Muscle layer of colon (tissue), 2 donors: ENCODE measurements around the gene SNAI3.

Experiments
- H3K27ac ChIP-seq: one replicate; pipeline ENCODE4 v1.7.0; 2013; ENCODE audit warnings: low read depth, mild to moderate bottlenecking, low read length, moderate library complexity
- H3K27me3 ChIP-seq, 2 donors: one replicate each; pipeline ENCODE4 v1.7.0; 2013; ENCODE audit warnings: low read length in 2 of 2, mild to moderate bottlenecking in 2 of 2; ENCODE audit not compliant: insufficient read depth in 2 of 2, control insufficient read depth in 1 of 2
- H3K36me3 ChIP-seq: one replicate; pipeline ENCODE4 v1.7.0; 2013; ENCODE audit warnings: mild to moderate bottlenecking, low read length; ENCODE audit not compliant: insufficient read depth
- H3K4me1 ChIP-seq: one replicate; pipeline ENCODE4 v1.7.0; 2013; ENCODE audit warnings: mild to moderate bottlenecking, low read length; ENCODE audit not compliant: insufficient read depth
- H3K4me3 ChIP-seq, 2 donors: one replicate each; pipeline ENCODE4 v1.7.0; 2013; ENCODE audit warnings: low read length in 2 of 2, low read depth in 1 of 2, mild to moderate bottlenecking in 1 of 2, moderate library complexity in 1 of 2
- H3K9ac ChIP-seq: one replicate; pipeline ENCODE4 v1.7.0; 2013; ENCODE audit warnings: low read length
- H3K9me3 ChIP-seq: one replicate; pipeline ENCODE4 v1.7.0; 2013; ENCODE audit warnings: mild to moderate bottlenecking, low read length
- donor health status: abdominal sarcoma.
- donor health status: Adenocarcinoma of cecum.

The SNAI3 gene

GRCh38 chr16:88631920-88632586 lies 54.3 kb downstream of the SNAI3 start:
- Histone ChIP-seq H3K9me3 (no peaks in the 10 kb centered on the region), H3K27ac (no peak overlapping the region), H3K36me3 (peaks cover 17% of the 10 kb centered on the region)

GRCh38 chr16:88631384-88631783 lies 54.9 kb downstream of the SNAI3 start:
- Histone ChIP-seq H3K9ac (no peak overlapping the region), H3K27me3 (peaks cover 0 to 27% of the 10 kb centered on the region in 2 donors), H3K27ac (no peak overlapping the region), H3K4me1 (no peaks in the 10 kb centered on the region), H3K36me3 (peaks cover 19% of the 10 kb centered on the region), H3K9me3 (no peaks in the 10 kb centered on the region), H3K4me3 (no peak overlapping the region)

More at GRCh38 chr16:88631920-88632586, 54.3 kb downstream of the SNAI3 start:
- no peak overlapping the region for H3K9ac ChIP-seq
- peaks cover 0 to 28% of the 10 kb centered on the region in 2 donors for H3K27me3 ChIP-seq
- H3K4me1 ChIP-seq, result no peaks in the 10 kb centered on the region
- no peak overlapping the region for H3K4me3 ChIP-seq

- H3K36me3 ChIP-seq, result peaks cover 22% of the 10 kb centered on the region
- no peak overlapping the region for H3K9ac ChIP-seq
- no peak overlapping the region for H3K27ac ChIP-seq
- H3K27me3 ChIP-seq, result peaks cover 0 to 22% of the 10 kb centered on the region in 2 donors
- H3K4me3 ChIP-seq, result no peak overlapping the region
- no peaks in the 10 kb centered on the region for H3K9me3 ChIP-seq
- H3K4me1 ChIP-seq, result no peaks in the 10 kb centered on the region
These were observed 55.4 kb downstream of the SNAI3 start for GRCh38 chr16:88630941-88631340.

GRCh38 chr16:88630433-88630832 lies 55.9 kb downstream of the SNAI3 start:
- Histone ChIP-seq H3K9ac (no peak overlapping the region), H3K27me3 (peaks cover 0 to 17% of the 10 kb centered on the region in 2 donors), H3K27ac (no peak overlapping the region), H3K9me3 (no peaks in the 10 kb centered on the region), H3K4me1 (no peaks in the 10 kb centered on the region), H3K36me3 (peaks cover 23% of the 10 kb centered on the region), H3K4me3 (no peak overlapping the region)

- peaks cover 29% of the 10 kb centered on the region for H3K36me3 ChIP-seq
- H3K4me3 ChIP-seq, result no peak overlapping the region
- H3K4me1 ChIP-seq, result no peaks in the 10 kb centered on the region
- H3K27me3 ChIP-seq, result peaks cover 0 to 11% of the 10 kb centered on the region in 2 donors
- no peak overlapping the region for H3K9ac ChIP-seq
- no peaks in the 10 kb centered on the region for H3K9me3 ChIP-seq
- H3K27ac ChIP-seq, result no peak overlapping the region
These were observed 56.5 kb downstream of the SNAI3 start for GRCh38 chr16:88629835-88630234.

- H3K36me3 ChIP-seq, result peaks cover 41% of the 10 kb centered on the region
- H3K27me3 ChIP-seq, result no peaks in the 10 kb centered on the region
- no peaks in the 10 kb centered on the region for H3K4me1 ChIP-seq
- H3K9me3 ChIP-seq, result no peaks in the 10 kb centered on the region
- H3K9ac ChIP-seq, result no peak overlapping the region
- H3K27ac ChIP-seq, result no peak overlapping the region
- no peak overlapping the region for H3K4me3 ChIP-seq
These were observed 57.8 kb downstream of the SNAI3 start for GRCh38 chr16:88628512-88628974.
